WERI-Rb-1 (cell line): Measurements from ENCODE around the gene GPR33.
"Not testable (repeated sequence)": the region's sequence is repeated elsewhere in the genome, so short reads cannot be mapped to it uniquely, and the experiment has no call there.

Experiments
- DNase-seq: peaks from one replicate; pipeline ENCODE4 v3.0.0-alpha.2; 2020
- H3K27ac ChIP-seq: fragments of 250-450 bp; sonication (Bioruptor Pico); 2 replicates; pipeline ENCODE4 v1.5.1; 2020; ENCODE audit warnings: mild to moderate bottlenecking, moderate library complexity
- H3K27me3 ChIP-seq: fragments of 250-450 bp; sonication (Bioruptor Pico); 2 replicates; pipeline ENCODE4 v1.5.1; 2021; ENCODE audit warnings: mild to moderate bottlenecking, low read depth, moderate library complexity; ENCODE audit not compliant: insufficient read depth, severe bottlenecking
- H3K36me3 ChIP-seq: fragments of 250-450 bp; sonication (Bioruptor Pico); 2 replicates; pipeline ENCODE4 v1.5.1; 2020; ENCODE audit warnings: mild to moderate bottlenecking, moderate library complexity
- H3K4me3 ChIP-seq: 2 replicates; pipeline ENCODE4 v1.5.1; 2011; ENCODE audit warnings: low read depth, mild to moderate bottlenecking, control low read depth, low read length
- H3K9me3 ChIP-seq: fragments of 250-450 bp; sonication (Bioruptor Pico); 2 replicates; pipeline ENCODE4 v1.5.1; 2021; ENCODE audit warnings: mild to moderate bottlenecking, moderate library complexity; ENCODE audit not compliant: severe bottlenecking
- CTCF ChIP-seq: IDR thresholded peaks from 2 replicates; pipeline ENCODE4 v1.5.1; 2011; ENCODE audit warnings: low read depth, mild to moderate bottlenecking, control low read depth, inconsistent platforms, low read length

The GPR33 gene

DNA sequence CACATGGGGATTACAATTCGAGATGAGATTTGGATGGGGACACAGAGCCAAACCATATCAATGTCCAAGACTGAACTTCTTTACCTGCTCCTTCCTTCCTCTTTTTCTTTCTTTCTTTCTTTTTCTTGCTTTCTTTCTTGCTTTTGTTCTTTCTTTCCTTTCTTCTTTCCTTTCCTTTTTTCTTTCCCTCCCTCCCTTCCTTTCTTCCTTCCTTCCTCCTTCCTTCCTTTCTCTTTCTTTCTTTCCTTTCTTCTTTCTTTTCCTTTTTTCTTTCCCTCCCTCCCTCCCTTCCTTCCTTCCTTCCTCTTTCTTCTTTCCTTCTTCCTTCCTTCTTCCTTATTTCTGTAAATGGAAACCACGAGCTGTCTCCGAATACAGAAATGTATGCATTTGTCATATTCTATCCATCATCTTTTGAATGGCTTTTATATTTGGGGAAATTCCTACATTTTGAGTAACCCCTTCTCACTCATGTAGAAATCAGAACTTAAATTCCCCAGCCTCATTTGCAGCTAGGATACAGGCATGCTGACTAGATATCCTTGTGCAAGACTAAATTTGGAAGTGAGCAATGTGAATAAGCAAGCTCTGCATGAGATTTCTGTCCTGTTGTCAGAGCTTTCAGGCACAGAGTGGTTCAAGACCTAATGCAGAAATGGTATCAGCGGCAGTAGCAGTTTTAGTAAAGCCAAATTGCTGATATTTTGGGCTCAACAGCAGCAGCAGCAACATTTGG lies 11.5 kb downstream of the GPR33 start:
- Histone ChIP-seq H3K27ac (no peak overlapping the region), H3K27me3 (no peaks in the 10 kb centered on the region), H3K9me3 (no peaks in the 10 kb centered on the region), H3K36me3 (no peaks in the 10 kb centered on the region), H3K4me3 (no peak overlapping the region)
- DNase-seq = no peak
- TF ChIP-seq CTCF = no peak

- Histone ChIP-seq H3K4me3 (no peak overlapping the region), H3K9me3 (no peaks in the 10 kb centered on the region), H3K36me3 (no peaks in the 10 kb centered on the region), H3K27ac (no peak overlapping the region), H3K27me3 (no peaks in the 10 kb centered on the region)
- no peak for DNase-seq
- TF ChIP-seq CTCF = no peak
These were observed 21.3 kb downstream of the GPR33 start for GRCh38 chr14:31466554-31466953.

DNA sequence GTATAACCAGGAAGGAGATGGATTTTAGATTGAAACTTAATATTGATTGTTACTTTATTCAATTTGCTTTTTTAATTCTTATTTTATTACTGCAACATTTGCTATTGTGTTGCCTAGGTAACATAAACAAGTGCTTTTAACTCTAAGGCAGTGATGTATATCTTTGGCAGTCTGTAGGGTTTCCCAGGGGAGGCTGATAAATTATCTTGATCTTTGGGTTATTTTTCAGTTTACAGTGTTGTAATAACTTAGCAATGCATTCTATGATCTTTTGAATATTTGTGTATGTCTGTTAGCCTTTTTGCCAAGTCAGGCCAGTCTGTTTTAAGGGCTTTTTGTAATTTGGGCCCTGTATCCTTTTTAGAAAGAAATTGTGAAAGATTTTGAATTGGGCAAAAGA lies 22.7 kb downstream of the GPR33 start:
- Histone ChIP-seq H3K27ac (no peak overlapping the region), H3K4me3 (no peak overlapping the region), H3K9me3 (no peaks in the 10 kb centered on the region), H3K27me3 (no peaks in the 10 kb centered on the region), H3K36me3 (no peaks in the 10 kb centered on the region)
- no peak for DNase-seq
- no peak for TF ChIP-seq CTCF

GRCh38 chr14:31462450-31462849 lies 25.4 kb downstream of the GPR33 start:
- DNase-seq, H3K27me3 ChIP-seq, H3K9me3 ChIP-seq, H3K4me3 ChIP-seq, H3K27ac ChIP-seq, H3K36me3 ChIP-seq: not testable (repeated sequence)

- no peak overlapping the region for H3K4me3 ChIP-seq
- no peak for DNase-seq
- H3K9me3 ChIP-seq = no peaks in the 10 kb centered on the region
- no peak for TF ChIP-seq CTCF
- no peaks in the 10 kb centered on the region for H3K36me3 ChIP-seq
- no peaks in the 10 kb centered on the region for H3K27me3 ChIP-seq
- H3K27ac ChIP-seq = no peak overlapping the region
These were observed 26.3 kb downstream of the GPR33 start for GRCh38 chr14:31461545-31461944.

- Histone ChIP-seq H3K27ac (peak overlapping the region; percentile 56), H3K9me3 (no peaks in the 10 kb centered on the region), H3K27me3 (no peaks in the 10 kb centered on the region), H3K36me3 (no peaks in the 10 kb centered on the region), H3K4me3 (peak overlapping the region; percentile 28)
- TF ChIP-seq CTCF = no peak
- no peak for DNase-seq
These were observed 29.9 kb downstream of the GPR33 start for GRCh38 chr14:31457665-31458659.
